ENCODE results near the gene CLCN6. TPM values are rescaled to one million over a fixed set of nuclear protein-coding genes. Genes with fewer than 3 reads are reported as not detected.

The CLCN6 gene
- total and polyA plus RNA-seq, 10 of the 15 experiments (the other 5 are each of a cell fraction or from before 2014, with no cell fraction given) = 2.2 to 20.9 (median 10.2) TPM

DNA sequence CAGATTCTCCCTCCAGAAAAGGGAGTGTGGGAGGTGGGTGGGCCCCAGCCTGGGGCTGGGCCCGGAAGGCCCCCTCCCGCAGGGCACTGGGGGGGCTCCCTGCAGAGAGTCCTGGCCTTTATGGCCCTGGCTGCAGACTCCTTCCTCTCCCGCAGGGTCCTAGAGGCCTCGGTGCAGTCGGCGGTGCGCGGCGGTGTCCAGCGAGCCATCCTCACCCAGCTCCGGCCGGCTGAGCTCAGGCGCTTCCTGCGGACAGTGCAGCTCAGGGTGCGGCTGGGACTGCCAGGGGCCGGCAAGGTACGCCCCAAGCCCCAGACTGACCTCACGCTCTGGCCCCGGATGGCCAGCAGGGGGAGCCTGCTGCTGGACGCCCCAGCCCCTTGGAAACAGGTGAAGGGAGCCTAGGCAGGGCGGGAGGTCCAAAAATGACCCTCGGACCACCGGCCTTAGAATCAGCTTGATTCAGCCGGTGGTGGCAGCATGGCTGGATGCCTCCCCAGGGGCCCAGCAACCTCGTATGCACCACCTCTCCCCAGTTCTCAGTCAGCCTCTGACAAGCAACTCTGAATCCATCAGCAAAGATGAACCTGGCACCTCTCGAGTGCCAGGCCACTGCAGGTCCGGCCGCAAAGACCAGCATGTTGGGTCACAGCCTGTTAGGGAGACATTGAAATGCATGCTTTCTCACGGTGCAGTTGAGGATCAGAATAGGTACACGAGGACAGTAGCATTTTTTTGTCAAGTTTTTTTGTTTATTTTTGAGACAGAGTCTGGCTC is 20.8 kb upstream of the CLCN6 start (continued):
- no peak for TF ChIP-seq SPI1 (IDR thresholded peaks at IDR 0.05; ENCODE audit: borderline replicate concordance, insufficient read depth, low read depth, low read length)
- TF ChIP-seq, protein P1, sequence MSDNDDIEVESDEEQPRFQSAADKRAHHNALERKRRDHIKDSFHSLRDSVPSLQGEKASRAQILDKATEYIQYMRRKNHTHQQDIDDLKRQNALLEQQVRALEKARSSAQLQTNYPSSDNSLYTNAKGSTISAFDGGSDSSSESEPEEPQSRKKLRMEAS (IDR thresholded peaks at IDR 0.05; ENCODE audit: low read depth, low read length) = no peak
- TF ChIP-seq CREB1 (IDR thresholded peaks at IDR 0.05; ENCODE audit: low read depth) = no peak
- no peak for TF ChIP-seq ATF2 (IDR thresholded peaks at IDR 0.05; ENCODE audit: low read length)
- no peak for TF ChIP-seq TBL1XR1 (IDR thresholded peaks at IDR 0.05; ENCODE audit: low read depth, low read length)
- TF ChIP-seq HDAC6 (IDR thresholded peaks at IDR 0.05; ENCODE audit: unreplicated experiment) = no peak
- TF ChIP-seq SMAD5 (IDR thresholded peaks at IDR 0.05; ENCODE audit: low read depth) = no peak
- TF ChIP-seq IKZF1 (conservative IDR thresholded peaks at IDR 0.05) = 0 out of 2 replicates have a peak, but pooled peaks have one; percentile 30
- TF ChIP-seq IRF4 (IDR thresholded peaks at IDR 0.05; ENCODE audit: low read depth, low read length) = no peak
- no peak for TF ChIP-seq FOS (IDR thresholded peaks at IDR 0.05; ENCODE audit: borderline replicate concordance, extremely low read depth, insufficient read length)
- TF ChIP-seq GATAD2B (conservative IDR thresholded peaks at IDR 0.05; ENCODE audit: low read depth) = no peak
- TF ChIP-seq POLR2A (IDR thresholded peaks at IDR 0.05; ENCODE audit: low read depth, low read length) = no peak
- TF ChIP-seq NKRF (conservative IDR thresholded peaks at IDR 0.05) = no peak
- no peak for TF ChIP-seq ZBTB40 (IDR thresholded peaks at IDR 0.05; ENCODE audit: borderline replicate concordance)
- peak in 1 of 2 experiments; percentile 23; a peak in 1 of 4 replicates for TF ChIP-seq BHLHE40 (IDR thresholded peaks at IDR 0.05; ENCODE audit: borderline replicate concordance in 1 of 2, low read depth in 2 of 2, low read length in 1 of 2)
- TF ChIP-seq BCL3 (IDR thresholded peaks at IDR 0.05; ENCODE audit: borderline replicate concordance, insufficient read depth, low read depth, low read length, poor library complexity, severe bottlenecking) = no peak
- no peak for TF ChIP-seq CBX5 (IDR thresholded peaks at IDR 0.05; ENCODE audit: low read depth)
- no peak for TF ChIP-seq ZNF274 (IDR thresholded peaks at IDR 0.05; ENCODE audit: insufficient read depth, insufficient read length)
- TF ChIP-seq MYB (IDR thresholded peaks at IDR 0.05; ENCODE audit: borderline replicate concordance, low read depth, low read length) = no peak
- TF ChIP-seq FOXM1 (IDR thresholded peaks at IDR 0.05; ENCODE audit: low read depth, low read length) = no peak
- TF ChIP-seq SUPT20H (IDR thresholded peaks at IDR 0.05; ENCODE audit: borderline replicate concordance, control insufficient read depth, low read depth, low read length) = no peak
